K562 (cell line): ENCODE data around the gene SERINC5.

ENCODE experiments used
- ASH1L ChIP-seq: fragments of 450-650 bp; IDR thresholded peaks from 2 replicates; pipeline ENCODE4 v1.6.1; 2018; ENCODE audit warnings: borderline replicate concordance, mild to moderate bottlenecking, low read depth; ENCODE audit not compliant: partially characterized antibody
- EGR1 ChIP-seq: fragments of 450-650 bp; conservative IDR thresholded peaks from 2 replicates; pipeline ENCODE4 v1.6.1; 2017; ENCODE audit warnings: mild to moderate bottlenecking
- EP300 ChIP-seq: IDR thresholded peaks from 2 replicates; pipeline ENCODE4 v1.6.1; 2012; ENCODE audit warnings: low read length, improper control_type of control experiment
- FOSL1 ChIP-seq: fragments of 200-800 bp; sonication (Bioruptor generic); conservative IDR thresholded peaks from 2 replicates; pipeline ENCODE4 v1.6.1; 2016; ENCODE audit warnings: missing genetic modification characterization, missing compliant biosample characterization
- FOXJ3 ChIP-seq: sonication (generic); formaldehyde crosslinking; IDR thresholded peaks from 2 replicates; pipeline ENCODE4 v1.4.0; 2020; ENCODE audit warnings: mild to moderate bottlenecking, missing genetic modification reagents
- GTF2E2 ChIP-seq: fragments of 200-800 bp; sonication (Bioruptor generic); IDR thresholded peaks from 2 replicates; pipeline ENCODE4 v1.6.1; 2016; ENCODE audit warnings: missing genetic modification characterization, missing compliant biosample characterization
- SRSF7 ChIP-seq: fragments of 200-400 bp; formaldehyde crosslinking; optimal IDR thresholded peaks from 2 replicates; pipeline ENCODE3; 2017; ENCODE audit warnings: mild to moderate bottlenecking, low read depth, low read length
- TAF1 ChIP-seq: IDR thresholded peaks from 2 replicates; pipeline ENCODE4 v1.6.1; 2011; ENCODE audit warnings: mild to moderate bottlenecking, low read length, moderate library complexity; ENCODE audit not compliant: insufficient read depth, control insufficient read depth, severe bottlenecking; ENCODE audit errors: extremely low read depth
- TF ChIP-seq, protein P1 (sequence below), 3 experiments: IDR thresholded peaks in 2 of 3; conservative IDR thresholded peaks in 1 of 3; 2 replicates each; pipeline ENCODE4 v1.5.1; 2011 to 2012; ENCODE audit warnings: low read length in 3 of 3, mild to moderate bottlenecking in 3 of 3, control low read depth in 2 of 3, improper control_type of control experiment in 1 of 3, inconsistent platforms in 1 of 3, low read depth in 1 of 3, mixed read lengths in 1 of 3, moderate library complexity in 1 of 3; ENCODE audit not compliant: insufficient read depth in 2 of 3
- TF ChIP-seq, protein P2 (sequence below): fragments of 250-450 bp; sonication (Bioruptor Pico); IDR thresholded peaks from 2 replicates; pipeline ENCODE4 v1.5.1; 2021; ENCODE audit warnings: mild to moderate bottlenecking

- TF ChIP-seq ASH1L (no peak), EGR1 (no peak), FOSL1 (tag) (no peak), GTF2E2 (tag) (no peak), TAF1 (no peak), SRSF7 (no peak), FOXJ3 (CRISPR knock-in tag) (no peak), EP300 (no peak)
- TF ChIP-seq, protein P1, sequence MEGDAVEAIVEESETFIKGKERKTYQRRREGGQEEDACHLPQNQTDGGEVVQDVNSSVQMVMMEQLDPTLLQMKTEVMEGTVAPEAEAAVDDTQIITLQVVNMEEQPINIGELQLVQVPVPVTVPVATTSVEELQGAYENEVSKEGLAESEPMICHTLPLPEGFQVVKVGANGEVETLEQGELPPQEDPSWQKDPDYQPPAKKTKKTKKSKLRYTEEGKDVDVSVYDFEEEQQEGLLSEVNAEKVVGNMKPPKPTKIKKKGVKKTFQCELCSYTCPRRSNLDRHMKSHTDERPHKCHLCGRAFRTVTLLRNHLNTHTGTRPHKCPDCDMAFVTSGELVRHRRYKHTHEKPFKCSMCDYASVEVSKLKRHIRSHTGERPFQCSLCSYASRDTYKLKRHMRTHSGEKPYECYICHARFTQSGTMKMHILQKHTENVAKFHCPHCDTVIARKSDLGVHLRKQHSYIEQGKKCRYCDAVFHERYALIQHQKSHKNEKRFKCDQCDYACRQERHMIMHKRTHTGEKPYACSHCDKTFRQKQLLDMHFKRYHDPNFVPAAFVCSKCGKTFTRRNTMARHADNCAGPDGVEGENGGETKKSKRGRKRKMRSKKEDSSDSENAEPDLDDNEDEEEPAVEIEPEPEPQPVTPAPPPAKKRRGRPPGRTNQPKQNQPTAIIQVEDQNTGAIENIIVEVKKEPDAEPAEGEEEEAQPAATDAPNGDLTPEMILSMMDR (IDR thresholded peaks at IDR 0.05 in 2 of 3, conservative IDR thresholded peaks at IDR 0.05 in 1 of 3; ENCODE audit: insufficient read depth in 2 of 3, low read depth in 1 of 3, low read length in 3 of 3), result peak; percentile 66 to 80 (median 67)
- TF ChIP-seq, protein P2, sequence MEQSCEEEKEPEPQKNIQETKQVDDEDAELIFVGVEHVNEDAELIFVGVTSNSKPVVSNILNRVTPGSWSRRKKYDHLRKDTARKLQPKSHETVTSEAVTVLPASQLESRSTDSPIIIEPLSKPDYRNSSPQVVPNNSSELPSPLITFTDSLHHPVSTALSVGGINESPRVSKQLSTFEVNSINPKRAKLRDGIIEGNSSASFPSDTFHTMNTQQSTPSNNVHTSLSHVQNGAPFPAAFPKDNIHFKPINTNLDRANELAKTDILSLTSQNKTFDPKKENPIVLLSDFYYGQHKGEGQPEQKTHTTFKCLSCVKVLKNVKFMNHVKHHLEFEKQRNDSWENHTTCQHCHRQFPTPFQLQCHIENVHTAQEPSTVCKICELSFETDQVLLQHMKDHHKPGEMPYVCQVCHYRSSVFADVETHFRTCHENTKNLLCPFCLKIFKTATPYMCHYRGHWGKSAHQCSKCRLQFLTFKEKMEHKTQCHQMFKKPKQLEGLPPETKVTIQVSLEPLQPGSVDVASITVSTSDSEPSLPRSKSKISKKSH (CRISPR knock-in tag), result no peak
These were observed 19.5 kb upstream of the SERINC5 start for GRCh38 chr5:80275347-80275746.
